ENCODE measurements around the gene PSMC3IP.
A peak's percentile ranks its signal among the peaks of the same experiment; 100 is the strongest.
"Not testable (repeated sequence)": the region's sequence is repeated elsewhere in the genome, so short reads cannot be mapped to it uniquely, and the experiment has no call there.

PSMC3IP gene

DNA sequence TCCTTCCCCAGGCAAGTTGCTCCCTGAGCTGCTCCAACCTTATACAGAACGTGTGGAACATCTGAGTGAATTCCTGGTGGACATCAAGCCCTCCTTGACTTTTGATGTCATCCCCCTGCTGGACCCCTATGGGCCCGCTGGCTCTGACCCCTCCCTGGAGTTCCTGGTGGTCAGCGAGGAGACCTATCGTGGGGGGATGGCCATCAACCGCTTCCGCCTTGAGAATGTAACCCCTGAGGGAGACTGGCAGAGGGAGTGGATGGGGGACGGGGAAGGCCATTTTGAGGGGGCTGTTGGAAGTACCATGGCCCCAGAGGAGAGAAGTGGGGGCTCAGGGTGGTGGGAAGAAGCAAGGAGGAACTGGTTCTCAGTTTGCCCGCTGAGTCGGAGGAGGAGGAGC, 13.6 kb downstream of the PSMC3IP start:
- no peak for DNase-seq
- in situ Hi-C loops (cut with MboI; ENCODE audit: low pct_unique_long_range_greater_than_20kb, low sequenced_read_pairs) = no loop called here

DNA sequence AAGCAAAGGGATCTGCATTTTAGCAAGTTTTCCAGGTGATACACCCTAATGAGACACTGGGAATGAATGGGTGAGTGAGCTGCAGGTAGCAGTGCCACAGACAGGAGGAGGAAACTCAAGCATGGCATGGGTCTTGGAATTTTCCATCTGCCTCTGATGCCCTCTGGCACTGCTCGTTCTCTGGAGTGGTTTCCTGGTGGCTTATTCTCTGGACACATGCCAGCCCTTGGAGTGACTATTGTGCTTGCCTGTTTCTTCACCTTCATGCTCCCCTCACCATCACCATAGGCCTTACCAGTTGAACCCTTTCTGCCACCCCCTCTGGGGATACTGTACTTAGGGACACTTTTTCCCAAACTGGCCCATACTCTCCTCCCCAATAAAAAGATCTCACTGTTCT, 14.0 kb downstream of the PSMC3IP start:
- no peak for DNase-seq
- in situ Hi-C loops (cut with MboI; ENCODE audit: low pct_unique_long_range_greater_than_20kb, low sequenced_read_pairs) = no loop called here

DNA sequence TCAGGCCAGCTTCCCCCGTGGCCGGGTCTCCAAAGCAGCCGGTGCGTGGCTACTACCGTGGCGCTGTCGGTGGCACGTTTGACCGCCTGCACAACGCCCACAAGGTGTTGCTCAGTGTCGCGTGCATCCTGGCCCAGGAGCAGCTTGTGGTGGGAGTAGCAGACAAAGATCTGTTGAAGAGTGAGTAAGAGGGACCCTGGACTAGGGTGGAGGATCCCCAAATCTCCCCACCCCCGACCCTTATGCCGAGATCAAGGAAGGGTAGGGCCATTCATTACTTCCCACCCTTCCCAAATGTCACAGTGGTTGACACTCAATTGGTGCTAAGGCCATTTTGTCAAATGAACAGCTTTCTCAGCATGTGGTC, 14.4 kb downstream of the PSMC3IP start:
- in situ Hi-C loops (cut with MboI; ENCODE audit: low pct_unique_long_range_greater_than_20kb, low sequenced_read_pairs) = no loop called here
- peak; percentile 35 for DNase-seq

DNA sequence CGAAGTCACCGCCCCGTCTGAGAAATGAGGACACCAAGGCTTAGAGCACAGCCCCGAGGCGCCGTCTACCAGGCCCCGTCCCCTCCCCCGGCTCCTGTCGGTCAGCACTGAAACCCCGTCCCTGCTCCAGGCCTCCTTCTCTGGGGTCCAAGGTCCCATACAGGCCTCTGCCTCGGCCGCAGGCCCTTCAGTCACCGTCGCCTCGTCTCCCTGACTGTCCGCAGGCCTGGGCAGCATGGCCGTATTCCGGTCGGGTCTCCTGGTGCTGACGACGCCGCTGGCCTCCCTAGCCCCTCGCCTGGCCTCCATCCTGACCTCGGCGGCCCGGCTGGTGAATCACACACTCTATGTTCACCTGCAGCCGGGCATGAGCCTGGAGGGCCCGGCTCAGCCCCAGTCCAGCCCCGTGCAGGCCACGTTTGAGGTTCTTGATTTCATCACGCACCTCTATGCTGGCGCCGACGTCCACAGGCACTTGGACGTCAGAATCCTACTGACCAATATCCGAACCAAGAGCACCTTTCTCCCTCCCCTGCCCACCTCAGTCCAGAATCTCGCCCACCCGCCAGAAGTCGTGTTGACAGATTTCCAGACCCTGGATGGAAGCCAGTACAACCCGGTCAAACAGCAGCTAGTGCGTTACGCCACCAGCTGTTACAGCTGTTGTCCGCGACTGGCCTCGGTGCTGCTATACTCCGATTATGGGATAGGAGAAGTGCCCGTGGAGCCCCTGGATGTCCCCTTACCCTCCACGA, 15.0 kb downstream of the PSMC3IP start:
- DNase-seq = no peak
- in situ Hi-C loops (cut with MboI; ENCODE audit: low pct_unique_long_range_greater_than_20kb, low sequenced_read_pairs) = no loop called here

DNA sequence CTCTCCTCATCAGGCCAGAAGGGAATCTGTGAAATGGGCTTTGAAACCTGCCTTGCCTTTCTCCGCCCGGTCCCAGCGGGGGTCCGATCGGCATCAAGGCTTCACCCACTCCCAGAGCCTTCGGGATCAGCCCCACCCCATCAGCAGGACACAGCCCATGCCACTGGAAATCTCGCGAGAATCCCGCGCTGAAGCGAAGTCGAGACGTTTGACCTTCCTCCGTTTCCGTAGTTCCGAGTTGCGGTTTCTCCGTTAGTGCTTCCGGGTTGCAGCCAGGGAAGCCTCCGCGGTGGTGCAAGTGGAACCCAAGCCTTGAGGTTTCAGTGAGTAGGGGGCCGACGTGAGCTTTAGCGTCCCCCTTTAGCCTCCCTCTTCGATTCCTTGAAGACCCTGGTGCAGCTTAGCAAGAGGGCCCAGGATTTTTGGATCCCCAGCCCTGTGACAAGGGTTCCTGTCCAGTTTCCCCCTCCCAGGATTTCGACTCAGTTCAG, 15.6 kb downstream of the PSMC3IP start, which contains the start of gene COASY:
TSS of gene COASY (plus strand) at position 252 of the 491 bp plus-strand sequence. CDS start 475 bp downstream, outside the sequence.
- in situ Hi-C loops (cut with MboI; ENCODE audit: low pct_unique_long_range_greater_than_20kb, low sequenced_read_pairs) = no loop called here

DNA sequence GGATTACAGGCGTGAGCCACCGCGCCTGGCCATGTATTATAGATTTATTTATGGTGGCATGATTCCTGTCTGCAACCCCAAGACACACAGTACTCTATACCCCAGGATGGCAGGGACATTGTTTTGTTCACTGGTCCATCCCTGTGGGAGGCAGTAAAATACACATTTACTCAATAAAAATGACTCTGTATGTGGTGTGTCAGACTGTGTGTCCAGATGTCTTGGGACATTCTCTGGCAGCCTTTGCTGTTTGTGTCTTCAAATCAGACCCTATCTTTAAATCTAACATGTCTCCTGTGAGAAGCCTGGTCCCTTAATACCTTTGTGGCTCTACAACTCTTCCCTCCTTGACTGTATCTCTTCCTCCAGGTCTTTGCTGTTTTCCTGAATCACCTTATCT, 17.3 kb downstream of the PSMC3IP start:
- DNase-seq = no peak
- in situ Hi-C loops (cut with MboI; ENCODE audit: low pct_unique_long_range_greater_than_20kb, low sequenced_read_pairs) = no loop called here

More for the DNA sequence above, 15.6 kb downstream of the PSMC3IP start, which contains the start of gene COASY:
- peak; percentile 94 for DNase-seq

DNA sequence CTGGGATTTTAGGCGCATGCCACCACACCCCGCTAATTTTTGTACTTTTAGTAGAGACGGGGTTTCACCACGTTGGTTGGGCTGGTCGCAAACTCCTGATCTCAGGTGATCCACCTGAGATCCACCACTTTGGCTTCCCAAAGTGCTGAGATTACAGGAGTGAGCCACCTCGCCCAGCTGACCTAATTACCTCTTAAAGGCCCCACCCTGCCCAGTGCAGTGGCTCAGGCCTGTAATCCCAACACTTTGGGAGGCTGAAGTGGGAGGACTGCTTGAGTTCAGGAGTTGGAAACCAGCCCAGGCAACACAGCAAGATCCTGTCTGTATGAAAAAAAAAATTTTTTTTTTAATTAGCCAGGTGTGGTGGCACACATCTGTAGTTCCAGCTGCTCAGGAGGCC, 18.5 kb downstream of the PSMC3IP start:
- DNase-seq = no peak
- in situ Hi-C loops (cut with MboI; ENCODE audit: low pct_unique_long_range_greater_than_20kb, low sequenced_read_pairs) = no loop called here

DNA sequence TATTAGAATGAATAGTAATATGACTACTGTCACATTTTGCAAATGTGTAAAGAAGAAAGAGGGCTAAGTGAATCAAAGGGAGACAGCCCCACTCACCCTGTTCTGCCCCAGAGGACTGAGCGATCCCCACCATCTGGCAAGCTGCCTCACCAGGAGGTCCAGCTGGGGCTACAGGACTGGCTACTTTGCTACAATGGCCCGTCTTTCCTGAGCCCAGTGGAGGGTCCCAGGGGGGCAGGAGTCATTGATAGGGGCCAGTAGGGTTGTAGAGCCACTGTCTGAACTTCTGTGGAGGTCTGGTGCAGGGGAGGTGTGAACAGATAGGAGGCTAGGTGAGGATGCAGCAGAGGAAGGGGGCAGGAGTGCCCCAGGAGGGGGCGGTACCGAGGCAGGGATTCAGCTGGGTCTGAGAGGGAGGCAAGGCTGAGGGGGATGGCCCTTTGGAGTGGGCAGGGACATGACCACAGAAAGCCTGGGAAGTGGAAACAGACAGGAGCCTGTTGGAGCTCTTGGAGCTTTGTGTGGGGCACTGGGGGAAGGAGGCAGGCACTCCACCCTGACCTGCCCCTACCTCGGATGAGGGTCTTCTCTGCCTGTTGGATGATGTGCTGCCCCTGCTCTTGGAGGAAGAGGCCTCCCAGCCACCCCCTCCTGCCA, 21.4 kb downstream of the PSMC3IP start:
- in situ Hi-C loops (cut with MboI; ENCODE audit: low pct_unique_long_range_greater_than_20kb, low sequenced_read_pairs) = not testable (repeated sequence)
- DNase-seq = peak; percentile 48

DNA sequence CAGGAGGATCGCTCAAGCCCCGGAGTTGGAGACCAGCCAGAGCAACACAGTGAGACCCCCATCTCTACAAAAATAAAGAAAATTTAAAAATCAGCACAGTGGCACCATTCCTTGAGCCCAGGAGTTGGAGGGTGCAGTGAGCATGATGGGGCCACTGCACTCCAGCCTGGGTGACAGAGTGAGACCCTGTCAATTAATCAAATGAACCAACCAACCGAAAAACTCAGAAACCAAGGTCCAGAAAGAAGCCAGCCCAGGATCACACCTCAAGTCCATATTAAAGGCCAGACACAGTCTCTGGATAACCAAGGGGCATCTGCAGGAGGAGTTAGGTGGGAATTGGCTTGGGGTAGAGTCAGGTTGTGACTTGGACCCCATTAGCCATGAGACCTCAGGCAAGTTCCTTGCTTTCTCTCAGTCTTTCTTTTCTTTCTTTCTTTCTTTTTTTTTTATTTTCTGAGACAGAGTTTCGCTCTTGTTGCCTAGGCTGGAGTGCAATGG, 22.4 kb downstream of the PSMC3IP start:
- no peak for DNase-seq
- in situ Hi-C loops (cut with MboI; ENCODE audit: low pct_unique_long_range_greater_than_20kb, low sequenced_read_pairs) = no loop called here

DNA sequence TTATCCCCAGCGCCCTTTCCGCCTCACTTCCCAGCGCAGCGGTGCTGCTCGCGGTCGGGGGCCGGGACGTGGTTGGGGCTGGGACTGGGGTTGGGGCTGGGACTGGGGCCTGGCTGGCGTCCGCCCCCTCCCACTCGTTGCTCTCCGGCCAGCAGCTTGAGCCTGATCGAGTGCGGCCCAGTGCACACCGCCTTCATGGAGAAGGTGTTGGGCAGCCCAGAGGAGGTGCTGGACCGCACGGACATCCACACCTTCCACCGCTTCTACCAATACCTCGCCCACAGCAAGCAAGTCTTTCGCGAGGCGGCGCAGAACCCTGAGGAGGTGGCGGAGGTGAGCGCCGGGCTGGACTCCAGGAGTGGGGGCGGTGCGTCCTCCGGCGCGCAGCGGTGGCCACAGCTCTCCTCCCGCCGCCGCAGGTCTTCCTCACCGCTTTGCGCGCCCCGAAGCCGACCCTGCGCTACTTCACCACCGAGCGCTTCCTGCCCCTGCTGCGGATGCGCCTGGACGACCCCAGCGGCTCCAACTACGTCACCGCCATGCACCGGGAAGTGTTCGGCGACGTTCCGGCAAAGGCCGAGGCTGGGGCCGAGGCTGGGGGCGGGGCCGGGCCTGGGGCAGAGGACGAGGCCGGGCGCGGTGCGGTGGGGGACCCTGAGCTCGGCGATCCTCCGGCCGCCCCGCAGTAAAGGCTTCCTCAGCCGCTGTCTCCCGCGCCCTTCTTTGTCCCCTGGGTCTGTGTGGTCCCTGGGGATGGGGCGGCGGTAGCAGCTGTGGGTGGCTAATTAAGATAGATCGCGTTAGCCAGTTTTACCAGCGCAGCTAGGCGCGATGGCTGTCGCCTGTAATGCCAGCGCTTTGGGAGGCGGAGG, 23.0 kb downstream of the PSMC3IP start:
- DNase-seq = peak; percentile 85
- in situ Hi-C loops (cut with MboI; ENCODE audit: low pct_unique_long_range_greater_than_20kb, low sequenced_read_pairs) = no loop called here

DNA sequence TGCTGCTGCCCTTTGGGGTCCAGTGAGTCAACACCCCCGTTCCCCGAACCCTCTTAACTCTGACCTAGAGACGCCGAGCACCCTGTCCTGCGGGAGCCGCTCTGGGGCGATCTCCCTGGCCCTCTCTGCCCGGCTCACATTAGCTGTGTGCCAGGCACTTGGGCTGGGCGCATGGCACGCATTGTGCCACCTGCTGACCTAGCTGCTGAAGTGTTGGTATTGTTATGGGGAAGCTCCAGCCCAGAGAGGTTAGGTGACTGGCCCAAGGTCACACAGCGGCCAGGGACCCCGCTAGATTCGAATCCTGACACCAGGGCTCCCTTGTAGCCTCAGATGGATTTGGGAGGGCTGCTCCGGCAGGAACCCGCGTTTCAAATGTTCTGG, 23.7 kb downstream of the PSMC3IP start:
- no peak for DNase-seq
- in situ Hi-C loops (cut with MboI; ENCODE audit: low pct_unique_long_range_greater_than_20kb, low sequenced_read_pairs) = no loop called here

DNA sequence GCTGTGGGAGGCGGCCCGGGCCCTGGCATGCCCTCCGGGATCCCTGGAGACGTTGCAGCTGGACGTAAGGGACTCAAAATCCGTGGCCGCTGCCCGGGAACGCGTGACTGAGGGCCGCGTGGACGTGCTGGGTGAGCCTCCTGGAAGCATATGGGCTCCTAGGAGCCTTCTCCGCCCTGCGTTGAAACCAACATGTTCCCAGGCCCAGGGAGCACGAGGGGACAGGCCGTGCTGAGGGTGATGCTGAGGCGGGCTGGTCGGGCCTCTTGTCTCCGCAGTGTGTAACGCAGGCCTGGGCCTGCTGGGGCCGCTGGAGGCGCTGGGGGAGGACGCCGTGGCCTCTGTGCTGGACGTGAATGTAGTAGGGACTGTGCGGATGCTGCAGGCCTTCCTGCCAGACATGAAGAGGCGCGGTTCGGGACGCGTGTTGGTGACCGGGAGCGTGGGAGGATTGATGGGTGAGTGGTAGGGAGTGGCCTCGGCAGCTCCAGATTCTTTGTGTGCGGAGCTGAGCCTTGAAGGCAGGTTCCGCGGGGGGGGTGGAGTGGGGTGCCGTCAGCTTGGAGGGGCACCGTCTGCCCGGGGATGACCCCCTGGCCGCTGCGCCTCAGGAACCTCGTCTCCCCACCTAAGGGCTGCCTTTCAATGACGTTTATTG, 24.2 kb downstream of the PSMC3IP start:
- in situ Hi-C loops (cut with MboI; ENCODE audit: low pct_unique_long_range_greater_than_20kb, low sequenced_read_pairs) = no loop called here
- no peak for DNase-seq

DNA sequence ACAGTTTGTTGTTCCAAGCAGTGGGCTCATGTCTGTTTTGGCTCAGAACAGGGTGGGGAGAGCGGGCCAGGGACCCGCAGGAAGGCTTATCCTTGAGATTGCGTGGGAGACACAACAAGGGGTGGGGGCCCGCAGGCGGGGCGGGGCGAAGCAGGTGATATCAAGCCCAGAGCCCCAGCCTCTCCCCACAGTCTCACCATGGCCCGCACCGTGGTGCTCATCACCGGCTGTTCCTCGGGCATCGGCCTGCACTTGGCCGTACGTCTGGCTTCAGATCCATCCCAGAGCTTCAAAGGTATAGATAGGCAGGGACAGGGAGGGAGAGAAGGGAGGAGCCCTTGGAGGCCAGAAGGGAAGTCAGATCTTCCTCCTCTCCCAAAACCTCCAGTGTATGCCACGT, 24.8 kb downstream of the PSMC3IP start, which contains the start of gene HSD17B1:
TSS of gene HSD17B1 (plus strand) at position 188 of the 400 bp plus-strand sequence. CDS start at position 199, 11 bp downstream.
- in situ Hi-C loops (cut with MboI; ENCODE audit: low pct_unique_long_range_greater_than_20kb, low sequenced_read_pairs); DNase-seq: not testable (repeated sequence)

DNA sequence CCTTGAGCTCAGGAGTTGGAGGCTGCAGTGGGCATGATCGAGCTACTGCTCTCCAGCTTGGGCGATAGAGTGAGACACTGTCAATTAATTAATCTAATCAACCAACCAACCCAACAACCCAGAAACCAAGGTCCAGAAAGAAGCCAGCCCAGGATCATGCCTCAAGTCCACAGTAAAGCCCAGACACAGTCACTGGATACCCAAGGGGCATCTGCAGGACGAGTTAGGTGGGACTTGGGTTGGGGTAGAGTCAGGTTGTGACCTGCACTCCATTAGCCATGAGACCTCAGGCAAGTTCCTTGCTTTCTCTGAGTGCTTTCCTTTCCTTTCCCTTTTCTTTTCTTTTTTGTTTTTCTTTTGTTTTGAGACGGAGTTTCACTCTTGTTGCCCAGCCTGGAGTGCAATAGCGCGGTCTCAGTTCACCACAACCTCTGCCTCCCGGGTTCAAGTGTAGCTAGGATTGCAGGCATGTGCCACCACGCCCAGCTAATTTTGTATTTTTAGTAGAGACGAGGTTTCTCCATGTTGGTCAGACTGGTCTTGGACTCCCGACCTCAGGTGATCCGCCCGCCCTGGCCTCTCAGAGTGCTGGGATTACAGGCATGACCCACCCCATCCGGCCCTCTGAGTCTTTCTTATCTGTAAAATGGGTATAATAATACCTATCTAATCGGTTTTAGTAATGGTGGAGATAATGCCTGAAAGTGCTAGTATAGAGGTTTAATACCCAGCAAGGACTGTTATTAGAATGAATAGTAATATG, 28.4 kb downstream of the PSMC3IP start:
- in situ Hi-C loops (cut with MboI; ENCODE audit: low pct_unique_long_range_greater_than_20kb, low sequenced_read_pairs) = no loop called here
- DNase-seq = no peak

DNA sequence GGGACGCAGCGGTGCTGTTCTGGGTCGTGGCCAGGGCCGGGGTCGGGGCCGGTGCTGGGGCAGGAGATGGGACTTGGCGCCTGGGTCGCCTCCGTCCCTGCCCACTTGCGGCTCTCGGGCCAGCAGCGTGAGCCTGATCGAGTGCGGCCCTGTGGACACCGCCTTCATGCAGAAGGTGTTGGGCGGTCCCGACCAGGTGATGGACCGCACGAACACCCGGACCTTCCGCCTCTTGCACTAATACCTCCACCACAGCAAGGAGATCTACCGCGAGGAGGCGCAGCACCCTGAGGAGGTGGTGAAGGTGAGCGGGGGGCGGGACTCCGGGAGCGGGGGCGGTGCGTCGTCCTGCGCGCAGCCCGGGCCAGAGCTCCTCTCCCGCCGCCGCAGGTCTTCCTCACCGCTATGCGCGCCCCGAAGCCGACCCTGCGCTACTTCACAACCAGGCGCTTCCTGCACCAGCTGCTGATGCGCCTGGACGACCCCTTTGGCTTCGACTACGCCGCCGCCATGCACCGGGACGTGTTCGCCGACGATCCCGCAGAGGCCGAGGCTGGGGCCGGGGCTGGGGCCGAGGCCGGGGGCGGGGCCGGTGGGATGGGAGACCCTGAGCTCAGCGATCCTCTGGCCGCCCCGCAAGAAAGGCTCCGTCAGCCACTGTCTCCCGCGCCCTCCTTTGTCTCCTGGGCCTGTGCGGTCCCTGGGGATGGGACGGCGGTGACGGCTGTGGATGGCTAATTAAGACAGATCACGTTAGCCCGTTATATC, 29.3 kb downstream of the PSMC3IP start:
- DNase-seq = no peak
- in situ Hi-C loops (cut with MboI; ENCODE audit: low pct_unique_long_range_greater_than_20kb, low sequenced_read_pairs) = no loop called here

DNA sequence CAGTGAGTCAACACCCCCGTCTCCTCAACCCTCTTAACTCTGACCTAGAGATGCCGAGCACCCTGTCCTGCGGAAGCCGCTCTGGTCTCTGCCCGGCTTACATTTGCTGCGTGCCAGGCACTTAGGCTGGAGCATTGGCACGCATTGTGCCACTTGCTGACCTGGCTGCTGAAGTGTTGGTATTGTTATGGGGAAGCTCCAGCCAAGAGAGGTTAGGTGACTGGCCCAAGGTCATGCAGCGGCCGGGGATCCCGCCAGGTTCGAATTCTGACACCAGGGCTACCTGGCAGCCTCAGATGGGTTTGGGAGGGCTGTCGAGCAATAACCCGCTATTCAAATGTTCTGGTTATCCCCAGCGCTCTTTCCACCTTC, 29.8 kb downstream of the PSMC3IP start:
- no peak for DNase-seq

DNA sequence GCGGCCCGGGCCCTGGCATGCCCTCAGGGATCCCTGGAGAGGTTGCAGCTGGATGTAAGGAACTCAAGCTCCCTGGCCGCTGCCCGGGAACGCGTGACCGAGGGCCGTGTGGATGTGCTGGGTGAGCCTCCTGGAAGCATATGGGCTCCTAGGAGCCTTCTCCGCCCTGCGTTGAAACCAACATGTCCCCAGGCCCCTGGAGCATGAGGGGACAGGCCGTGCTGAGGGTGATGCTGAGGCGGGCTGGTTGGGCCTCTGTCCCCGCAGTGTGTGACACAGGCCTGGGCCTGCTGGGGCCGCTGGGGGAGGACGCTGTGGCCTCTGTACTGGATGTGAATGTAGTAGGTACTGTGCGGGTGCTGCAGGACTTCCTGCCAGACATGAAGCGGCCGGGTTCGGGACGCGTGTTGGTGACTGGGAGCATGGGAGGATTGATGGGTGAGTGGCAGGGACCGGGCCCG, 30.5 kb downstream of the PSMC3IP start:
- DNase-seq = no peak
- in situ Hi-C loops (cut with MboI; ENCODE audit: low pct_unique_long_range_greater_than_20kb, low sequenced_read_pairs) = no loop called here

More for the DNA sequence above, 29.8 kb downstream of the PSMC3IP start:
- in situ Hi-C loops (cut with MboI; ENCODE audit: low pct_unique_long_range_greater_than_20kb, low sequenced_read_pairs) = no loop called here

Data from KBM-7 (cell line).